Stimulated activated naive CD8-positive, alpha-beta T cell treated with anti-CD3 and anti-CD28 coated beads, Interleukin-15, amount 100 ng/mL, for 72 hours (primary cell): ENCODE results near the gene ABHD1.
A peak's percentile ranks its signal among the peaks of the same experiment; 100 is the strongest.

Experiments used
- ATAC-seq: fragments of 150-1000 bp; cut with Tn5 transposase; 2 replicates; pipeline ENCODE4 v1.10.0; 2021; ENCODE audit warnings: mild to moderate bottlenecking, moderate library complexity
- DNase-seq, 2 donors: peaks; one replicate each; pipeline ENCODE4 v3.0.0; 2021 to 2022
- H3K27ac Mint-ChIP-seq, 2 donors: one replicate each; pipeline ENCODE4 v1.8.0; 2022; ENCODE audit warnings: mild to moderate bottlenecking in 2 of 2, mixed read lengths in 2 of 2, moderate library complexity in 2 of 2
- H3K27me3 Mint-ChIP-seq: one replicate; pipeline ENCODE4 v1.8.0; 2022; ENCODE audit warnings: mixed read lengths
- H3K4me1 Mint-ChIP-seq: one replicate; pipeline ENCODE4 v1.8.0; 2022; ENCODE audit warnings: mild to moderate bottlenecking, mixed read lengths
- H3K4me3 Mint-ChIP-seq, 2 donors: one replicate each; pipeline ENCODE4 v1.8.0; 2022; ENCODE audit warnings: mild to moderate bottlenecking in 2 of 2, mixed read lengths in 2 of 2, moderate library complexity in 1 of 2
- H3K9me3 Mint-ChIP-seq, 2 donors: one replicate each; pipeline ENCODE4 v1.8.0; 2022; ENCODE audit warnings: mixed read lengths in 2 of 2

ABHD1 gene

DNA sequence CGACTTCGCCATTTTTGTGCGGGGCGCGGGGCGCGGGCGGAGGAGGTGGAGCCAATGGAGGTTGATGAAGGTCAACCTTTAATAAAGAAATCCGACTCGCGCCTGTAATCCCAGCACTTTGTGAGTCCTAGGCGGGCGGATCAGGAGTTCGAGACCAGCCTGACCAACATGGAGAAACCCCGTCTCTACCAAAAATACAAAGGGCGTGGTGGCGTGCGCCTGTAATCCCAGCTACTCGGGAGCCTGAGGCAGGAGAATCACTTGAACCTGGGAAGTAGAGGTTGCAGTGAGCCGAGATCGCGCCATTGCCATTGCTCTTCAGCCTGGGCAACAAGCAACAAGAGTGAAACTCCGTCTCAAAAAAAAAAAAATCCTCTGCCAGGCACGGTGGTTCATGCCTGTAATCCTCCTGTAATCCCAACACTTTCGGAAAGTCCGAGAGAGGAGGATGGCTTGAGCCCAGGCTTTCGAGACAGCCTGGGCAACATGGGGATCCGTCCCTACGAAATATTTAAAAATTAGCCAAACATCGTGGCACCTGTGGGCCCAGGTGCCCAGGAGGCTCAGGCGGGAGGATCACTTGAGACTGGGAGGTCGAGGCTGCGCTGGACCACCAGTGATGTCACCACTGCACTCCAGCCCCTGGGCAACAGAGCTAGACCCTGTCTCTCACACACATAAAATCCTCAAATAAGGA lies 11.3 kb downstream of the ABHD1 start:
- H3K27me3 Mint-ChIP-seq: no peaks in the 10 kb centered on the region
- no peaks in the 10 kb centered on the region for H3K9me3 Mint-ChIP-seq
- ATAC-seq: no peak
- H3K4me1 Mint-ChIP-seq: peaks cover 50% of the 10 kb centered on the region
- H3K27ac Mint-ChIP-seq: peak overlapping the region; percentile 14 to 99
- H3K4me3 Mint-ChIP-seq: peak overlapping the region; percentile 81 to 94
- DNase-seq: no peak

DNA sequence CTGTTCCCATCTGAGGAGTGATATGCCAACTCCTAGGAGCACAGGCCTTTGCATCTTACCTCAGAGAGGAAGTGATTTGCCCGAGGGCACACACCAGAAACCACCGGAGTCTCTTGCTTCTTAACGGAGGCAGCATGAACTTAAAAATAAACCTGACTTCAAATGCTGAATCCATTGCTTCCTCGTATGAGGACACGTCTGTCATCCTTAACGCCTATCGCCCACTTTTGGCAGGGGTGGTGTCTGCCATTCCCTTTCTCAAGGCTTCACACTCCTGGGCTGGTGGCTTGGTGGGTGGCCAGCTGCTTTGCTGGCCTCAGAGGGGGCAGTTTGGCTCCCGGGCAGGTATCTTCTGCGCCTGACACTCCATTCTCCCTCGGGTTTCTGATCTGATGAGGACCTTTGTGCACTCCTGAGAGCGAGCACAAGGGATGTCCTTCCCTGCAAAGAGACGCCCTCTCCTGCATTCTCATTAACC lies 11.9 kb downstream of the ABHD1 start:
- H3K4me3 Mint-ChIP-seq: peak overlapping the region; percentile 81 to 94
- H3K9me3 Mint-ChIP-seq: no peaks in the 10 kb centered on the region
- no peak for DNase-seq
- H3K27ac Mint-ChIP-seq: peak overlapping the region in 1 of 2 donors; percentile 99
- no peak for ATAC-seq
- H3K27me3 Mint-ChIP-seq: no peaks in the 10 kb centered on the region
- peaks cover 46% of the 10 kb centered on the region for H3K4me1 Mint-ChIP-seq

DNA sequence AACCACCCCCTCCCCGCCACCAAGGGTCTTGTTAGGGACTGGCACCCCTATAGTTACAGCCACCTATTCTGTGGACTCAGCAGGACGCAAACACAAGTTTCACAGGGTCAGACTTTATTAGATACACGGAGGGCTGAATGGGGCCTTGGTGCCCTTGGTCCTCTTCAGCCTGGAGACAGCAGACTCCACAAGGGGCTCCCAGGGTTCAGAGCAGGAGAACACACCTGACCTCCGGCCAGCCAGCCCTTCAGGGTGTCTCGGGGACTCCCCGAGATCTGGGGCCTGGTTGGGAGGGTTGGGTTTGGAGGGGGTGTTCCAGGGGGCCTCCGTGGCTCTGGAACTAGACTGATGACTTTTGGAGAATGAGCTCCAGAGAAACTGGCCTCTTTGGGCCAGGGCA lies 13.1 kb downstream of the ABHD1 start:
- H3K27me3 Mint-ChIP-seq: no peaks in the 10 kb centered on the region
- no peak overlapping the region for H3K4me3 Mint-ChIP-seq
- H3K27ac Mint-ChIP-seq: no peak overlapping the region
- no peak for ATAC-seq
- H3K4me1 Mint-ChIP-seq: peaks cover 34% of the 10 kb centered on the region
- no peaks in the 10 kb centered on the region for H3K9me3 Mint-ChIP-seq
- DNase-seq: no peak

DNA sequence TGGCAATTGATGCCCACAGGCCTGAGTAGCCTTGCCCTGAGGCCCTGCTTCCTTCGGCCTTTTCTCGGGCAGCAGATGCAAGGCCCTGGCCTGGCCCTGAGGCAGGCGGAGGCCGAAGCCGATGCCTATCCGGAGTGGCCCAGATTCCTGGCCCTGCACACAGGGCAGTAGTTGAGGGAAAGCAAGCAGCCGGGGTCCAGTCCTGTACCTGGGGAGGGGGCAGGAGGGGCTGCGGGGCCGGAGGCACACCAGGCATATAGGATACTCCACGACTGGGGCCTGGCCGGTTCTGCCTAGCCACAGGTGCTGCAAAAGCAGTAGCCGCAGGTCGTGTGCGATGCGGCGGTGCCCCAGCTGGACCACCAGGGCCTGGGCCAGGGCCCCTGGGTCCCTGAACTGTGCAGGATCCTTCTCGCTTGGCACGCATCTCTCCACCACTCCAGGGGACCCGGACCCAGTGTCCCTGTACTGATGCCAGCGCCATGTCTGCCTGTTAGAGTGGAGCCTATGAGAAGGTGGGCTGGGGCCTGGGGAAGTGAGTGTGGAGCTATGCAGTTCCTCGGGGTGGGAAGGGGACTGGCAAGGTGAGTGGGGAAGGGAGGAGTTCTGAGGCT lies 13.8 kb downstream of the ABHD1 start:
- Mint-ChIP-seq H3K4me1 (peaks cover 28% of the 10 kb centered on the region), H3K27ac (no peak overlapping the region), H3K9me3 (no peaks in the 10 kb centered on the region), H3K4me3 (no peak overlapping the region), H3K27me3 (no peaks in the 10 kb centered on the region)
- DNase-seq (no peak), ATAC-seq (no peak)

DNA sequence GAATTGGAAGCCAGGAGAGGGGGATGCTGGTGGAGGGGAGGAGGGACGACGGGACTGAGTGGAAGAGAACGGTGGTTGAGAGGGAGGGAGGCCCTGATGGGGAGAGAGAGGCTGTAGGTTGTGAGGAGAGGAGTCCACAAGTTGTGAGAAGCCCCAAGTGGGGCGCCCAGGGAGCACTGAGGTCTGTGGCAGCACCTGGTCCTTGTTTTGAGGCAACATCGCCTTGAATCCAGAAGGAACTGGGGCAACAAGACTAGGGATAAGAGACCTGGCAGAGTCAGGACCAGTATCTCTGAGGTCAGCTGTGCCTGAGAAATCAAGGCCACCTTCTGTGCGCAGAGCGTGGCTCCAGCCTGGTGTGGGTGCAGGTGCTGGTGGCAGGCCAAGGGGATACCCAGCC lies 14.5 kb downstream of the ABHD1 start:
- peaks cover 4% of the 10 kb centered on the region for H3K27me3 Mint-ChIP-seq
- DNase-seq (no peak), ATAC-seq (no peak)
- peaks cover 3% of the 10 kb centered on the region in 2 donors for H3K9me3 Mint-ChIP-seq
- H3K4me3 Mint-ChIP-seq: no peak overlapping the region
- peaks cover 21% of the 10 kb centered on the region for H3K4me1 Mint-ChIP-seq
- H3K27ac Mint-ChIP-seq: peak overlapping the region in 1 of 2 donors; percentile 79

DNA sequence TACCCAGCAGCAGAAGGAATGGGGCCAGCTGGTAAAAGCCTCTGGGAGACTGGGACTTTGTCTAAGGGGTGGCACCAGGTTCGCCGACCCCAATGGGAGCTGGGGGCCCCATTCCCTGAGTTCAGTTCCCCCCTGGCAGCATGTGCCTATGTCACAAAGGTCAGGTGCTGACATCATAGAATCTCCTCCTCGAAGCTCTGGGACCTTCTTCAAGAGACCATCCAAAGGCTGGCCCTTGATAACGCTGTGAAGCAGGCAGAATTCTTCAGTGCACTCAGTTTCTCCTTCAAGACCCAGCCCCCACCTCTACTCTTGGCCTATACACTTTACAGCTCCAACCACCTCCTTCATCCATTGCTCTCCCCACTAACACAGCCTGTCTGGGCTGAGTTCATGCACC lies 15.7 kb downstream of the ABHD1 start, which contains the start of gene PRR30:
TSS of gene PRR30 (minus strand) at position 101 of the 400 bp plus-strand sequence. CDS start 1,081 bp downstream, outside the sequence.
- H3K27ac Mint-ChIP-seq: peak within 1 kb of the TSS; percentile 6 to 67
- peaks cover 16% of the 10 kb centered on the region for H3K27me3 Mint-ChIP-seq
- H3K4me3 Mint-ChIP-seq: no peak within 1 kb of the TSS
- H3K4me1 Mint-ChIP-seq: peaks cover 13% of the 10 kb centered on the region
- peaks cover 8 to 9% of the 10 kb centered on the region in 2 donors for H3K9me3 Mint-ChIP-seq
- DNase-seq (no peak), ATAC-seq (no peak)

DNA sequence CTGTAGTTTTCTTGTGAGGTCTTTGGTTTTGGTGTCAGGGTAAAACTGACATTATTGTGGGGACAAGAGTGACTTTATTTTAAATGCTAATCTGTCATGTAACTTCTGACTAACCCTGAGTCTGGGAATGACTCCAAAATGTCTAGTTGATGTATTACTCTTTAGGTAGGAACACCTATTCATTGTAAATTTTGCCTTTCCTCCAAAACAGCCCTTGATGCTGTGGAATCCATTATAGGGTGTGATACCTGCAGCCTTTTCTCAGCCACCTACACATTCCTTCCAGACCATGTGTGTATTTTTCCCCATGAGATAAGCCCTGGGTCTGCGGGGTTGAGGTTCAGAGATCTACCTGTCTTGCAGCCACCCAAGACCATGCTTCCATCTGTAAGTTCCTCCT lies 19.7 kb downstream of the ABHD1 start:
- no peak overlapping the region for H3K27ac Mint-ChIP-seq
- peaks cover 27% of the 10 kb centered on the region for H3K27me3 Mint-ChIP-seq
- H3K9me3 Mint-ChIP-seq: peaks cover 8 to 9% of the 10 kb centered on the region in 2 donors
- ATAC-seq (no peak), DNase-seq (no peak)
- no peaks in the 10 kb centered on the region for H3K4me1 Mint-ChIP-seq
- H3K4me3 Mint-ChIP-seq: no peak overlapping the region

DNA sequence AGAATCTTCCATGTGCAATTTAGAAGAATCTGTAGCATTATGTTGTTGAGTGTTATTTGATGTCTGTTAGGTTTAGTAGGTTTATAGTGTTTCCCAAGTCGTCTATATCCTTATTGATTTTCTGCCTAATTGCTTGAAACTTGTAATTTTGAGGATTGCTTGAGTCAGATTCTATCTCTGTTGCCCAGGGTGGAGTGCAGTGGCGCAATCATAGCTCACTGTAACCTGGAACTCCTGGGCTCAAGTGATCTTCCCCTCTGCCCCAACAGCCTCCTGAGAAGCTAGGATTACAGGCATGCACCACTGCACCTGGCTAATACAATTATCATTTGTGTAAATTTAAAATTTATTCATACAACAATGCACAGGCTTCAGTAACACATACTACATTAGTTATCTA lies 22.1 kb downstream of the ABHD1 start:
- H3K9me3 Mint-ChIP-seq: peaks cover 8 to 9% of the 10 kb centered on the region in 2 donors
- peaks cover 32% of the 10 kb centered on the region for H3K27me3 Mint-ChIP-seq

DNA sequence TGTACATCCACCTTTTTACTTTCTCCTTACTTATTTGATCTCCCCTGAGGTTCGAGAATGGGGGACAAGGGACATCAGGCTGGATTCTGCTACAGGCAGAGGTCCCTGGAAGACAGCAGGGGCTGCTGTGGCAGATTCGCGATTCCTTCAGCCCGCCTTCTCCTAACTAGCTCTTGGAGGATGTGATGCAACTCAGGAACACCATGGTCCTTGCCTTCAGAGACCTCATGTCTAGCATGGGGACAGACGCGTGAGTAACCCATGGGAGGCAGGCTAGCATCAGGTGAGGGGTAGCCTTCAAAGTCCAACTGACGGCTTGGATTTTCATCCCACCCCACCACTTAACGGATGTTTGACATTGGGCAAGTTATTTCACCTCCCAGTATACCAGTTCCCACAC lies 24.3 kb downstream of the ABHD1 start:
- DNase-seq (no peak), ATAC-seq (no peak)
- H3K4me1 Mint-ChIP-seq: peaks cover 6% of the 10 kb centered on the region
- no peak overlapping the region for H3K4me3 Mint-ChIP-seq
- peak overlapping the region in 1 of 2 donors; percentile 24 for H3K27ac Mint-ChIP-seq
- H3K9me3 Mint-ChIP-seq: peaks cover 6 to 8% of the 10 kb centered on the region in 2 donors
- H3K27me3 Mint-ChIP-seq: peaks cover 29% of the 10 kb centered on the region

More for the DNA sequence above, 22.1 kb downstream of the ABHD1 start:
- no peaks in the 10 kb centered on the region for H3K4me1 Mint-ChIP-seq
- ATAC-seq (no peak), DNase-seq (no peak)
- no peak overlapping the region for H3K4me3 Mint-ChIP-seq
- no peak overlapping the region for H3K27ac Mint-ChIP-seq

DNA sequence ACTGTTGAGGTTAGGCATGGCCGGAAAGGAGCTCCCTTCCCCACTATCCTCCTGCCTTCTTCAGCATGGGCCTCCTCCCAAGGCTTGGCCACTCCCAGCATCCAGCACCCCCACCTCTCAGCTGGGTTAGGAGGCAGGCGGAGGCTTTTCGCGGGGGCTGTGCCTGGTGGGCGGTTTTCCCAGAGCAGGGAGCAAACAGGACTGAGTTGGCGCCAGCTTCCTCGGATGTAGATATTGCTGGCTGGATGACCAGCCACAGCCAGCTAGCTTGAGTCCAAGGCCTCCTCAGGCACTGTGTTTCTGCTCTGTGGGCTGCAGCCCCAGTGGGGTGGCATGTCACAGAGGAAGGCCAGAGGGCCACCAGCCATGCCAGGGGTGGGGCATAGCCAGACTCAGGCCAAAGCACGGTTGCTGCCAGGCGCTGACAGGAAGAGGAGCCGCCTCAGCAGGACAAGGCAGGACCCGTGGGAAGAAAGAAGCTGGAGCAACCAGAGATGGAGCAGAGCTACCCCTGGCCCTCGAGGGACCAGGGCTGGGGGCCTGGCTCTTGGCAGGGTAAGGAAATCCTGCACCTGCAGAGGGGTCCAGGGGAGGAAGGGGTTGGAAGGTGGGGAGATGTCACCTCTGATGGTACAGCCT lies 25.3 kb downstream of the ABHD1 start, which contains the start of gene TCF23:
TSS of gene TCF23 (plus strand) at position 204 of the 639 bp plus-strand sequence. CDS start at position 334, 130 bp downstream.
- no peak for ATAC-seq
- peak within 1 kb of the TSS in 1 of 2 donors; percentile 24 for H3K27ac Mint-ChIP-seq
- peaks cover 14% of the 10 kb centered on the region for H3K4me1 Mint-ChIP-seq
- H3K4me3 Mint-ChIP-seq: no peak within 1 kb of the TSS
- DNase-seq: no peak
- H3K27me3 Mint-ChIP-seq: peaks cover 19% of the 10 kb centered on the region
- no peaks in the 10 kb centered on the region for H3K9me3 Mint-ChIP-seq

DNA sequence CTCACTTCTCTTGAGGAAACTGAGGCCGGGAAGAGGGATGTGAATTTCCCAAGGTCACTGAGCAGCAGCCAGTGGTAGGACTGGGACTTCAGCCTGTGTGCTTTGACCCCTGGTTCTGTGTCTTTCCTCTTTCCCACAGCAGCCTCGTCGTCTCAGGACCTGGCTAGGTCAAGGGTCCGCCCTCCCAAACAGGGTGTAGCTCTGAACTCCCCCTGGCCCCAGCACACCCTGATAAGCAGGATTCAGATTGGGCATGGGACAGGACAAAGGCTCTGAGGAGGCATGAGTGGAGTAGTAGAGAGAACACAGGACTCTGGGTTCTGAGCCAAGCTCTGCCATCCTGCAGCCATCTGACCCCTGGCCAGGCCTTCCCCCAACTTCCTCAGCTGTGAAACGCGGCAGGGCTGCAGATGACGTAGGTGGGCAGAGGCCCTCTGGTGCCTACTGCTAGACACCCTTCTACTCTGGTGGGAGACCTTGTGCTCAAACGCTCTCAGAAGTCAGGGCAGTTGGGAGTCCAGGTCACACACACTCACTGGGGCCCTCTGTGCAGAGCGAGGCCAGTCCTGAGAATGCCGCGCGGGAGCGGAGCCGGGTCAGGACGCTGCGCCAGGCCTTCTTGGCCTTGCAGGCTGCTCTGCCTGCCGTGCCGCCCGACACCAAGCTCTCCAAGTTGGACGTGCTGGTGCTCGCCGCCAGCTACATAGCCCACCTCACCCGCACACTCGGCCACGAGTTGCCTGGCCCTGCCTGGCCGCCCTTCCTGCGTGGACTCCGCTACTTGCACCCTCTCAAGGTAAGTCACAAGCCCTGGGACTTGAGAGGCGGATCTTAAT lies 26.2 kb downstream of the ABHD1 start:
- Mint-ChIP-seq H3K27ac (no peak overlapping the region), H3K27me3 (peaks cover 11% of the 10 kb centered on the region), H3K4me3 (no peak overlapping the region), H3K4me1 (peaks cover 14% of the 10 kb centered on the region), H3K9me3 (no peaks in the 10 kb centered on the region)
- DNase-seq: no peak
- ATAC-seq: no peak

DNA sequence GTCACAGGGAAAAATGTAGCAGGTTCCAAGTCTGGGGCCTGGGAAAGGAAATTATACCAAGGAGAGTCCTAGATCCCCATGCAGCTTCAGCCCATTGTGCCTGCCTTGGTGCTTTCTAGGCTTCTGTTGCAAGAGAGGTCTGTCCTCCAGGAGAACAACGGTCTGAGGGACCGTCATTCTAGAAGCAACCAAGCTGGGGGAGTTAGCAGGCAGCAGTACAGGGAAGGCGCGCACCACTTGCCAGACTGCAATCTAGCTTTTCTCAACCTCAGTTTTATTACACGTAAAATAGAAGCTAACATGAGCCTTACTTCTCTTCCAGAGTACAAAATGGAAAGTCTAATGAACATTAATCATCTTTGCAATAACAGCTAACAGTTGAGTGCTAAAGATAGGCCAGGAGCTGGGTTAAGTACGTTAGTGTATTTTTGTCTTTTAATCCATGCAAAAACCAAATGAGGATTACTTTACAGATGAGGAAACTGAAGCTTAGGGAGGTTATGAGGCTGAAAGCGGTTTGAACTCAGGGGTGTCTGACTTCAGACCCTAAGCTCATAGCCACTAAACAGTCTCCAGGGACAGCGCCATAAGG lies 27.1 kb downstream of the ABHD1 start:
- Mint-ChIP-seq H3K9me3 (no peaks in the 10 kb centered on the region), H3K4me1 (peaks cover 14% of the 10 kb centered on the region), H3K27ac (no peak overlapping the region), H3K4me3 (no peak overlapping the region), H3K27me3 (peaks cover 10% of the 10 kb centered on the region)
- DNase-seq (no peak), ATAC-seq (no peak)

DNA sequence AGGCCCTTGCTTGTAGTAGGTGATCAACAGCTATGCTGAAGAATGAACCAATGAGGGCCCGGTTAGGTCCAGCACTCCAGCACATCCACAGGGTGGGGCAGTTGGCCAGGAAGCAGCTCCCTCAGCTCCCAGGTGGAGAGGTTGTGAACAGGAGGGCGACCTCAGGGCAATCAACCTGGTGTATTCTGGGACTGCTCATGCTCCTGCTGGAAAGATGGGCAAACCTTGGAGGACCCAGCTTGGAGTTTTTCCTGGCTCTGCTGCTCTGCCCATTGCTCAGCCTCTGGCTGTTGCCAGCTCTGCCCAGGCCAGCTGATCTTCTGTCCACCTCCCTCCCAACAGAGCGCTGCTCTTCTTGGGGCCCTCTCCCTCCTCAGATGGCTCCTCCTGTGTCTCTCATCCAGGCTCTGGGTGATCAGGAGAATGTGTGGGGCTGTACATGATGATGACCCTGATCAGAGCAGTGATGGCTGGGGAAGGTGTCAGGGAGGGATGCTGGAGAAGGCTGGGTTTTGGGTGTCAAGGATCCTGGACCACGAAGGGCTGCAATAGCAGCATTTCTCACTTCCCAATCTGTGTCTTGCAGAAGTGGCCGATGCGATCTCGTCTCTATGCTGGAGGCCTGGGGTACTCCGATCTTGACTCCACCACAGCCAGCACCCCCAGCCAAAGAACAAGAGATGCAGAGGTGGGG lies 28.6 kb downstream of the ABHD1 start:
- no peak overlapping the region for H3K4me3 Mint-ChIP-seq
- ATAC-seq: no peak
- DNase-seq: no peak
- no peaks in the 10 kb centered on the region for H3K9me3 Mint-ChIP-seq
- H3K4me1 Mint-ChIP-seq: peaks cover 14% of the 10 kb centered on the region
- H3K27me3 Mint-ChIP-seq: peaks cover 10% of the 10 kb centered on the region
- H3K27ac Mint-ChIP-seq: no peak overlapping the region

DNA sequence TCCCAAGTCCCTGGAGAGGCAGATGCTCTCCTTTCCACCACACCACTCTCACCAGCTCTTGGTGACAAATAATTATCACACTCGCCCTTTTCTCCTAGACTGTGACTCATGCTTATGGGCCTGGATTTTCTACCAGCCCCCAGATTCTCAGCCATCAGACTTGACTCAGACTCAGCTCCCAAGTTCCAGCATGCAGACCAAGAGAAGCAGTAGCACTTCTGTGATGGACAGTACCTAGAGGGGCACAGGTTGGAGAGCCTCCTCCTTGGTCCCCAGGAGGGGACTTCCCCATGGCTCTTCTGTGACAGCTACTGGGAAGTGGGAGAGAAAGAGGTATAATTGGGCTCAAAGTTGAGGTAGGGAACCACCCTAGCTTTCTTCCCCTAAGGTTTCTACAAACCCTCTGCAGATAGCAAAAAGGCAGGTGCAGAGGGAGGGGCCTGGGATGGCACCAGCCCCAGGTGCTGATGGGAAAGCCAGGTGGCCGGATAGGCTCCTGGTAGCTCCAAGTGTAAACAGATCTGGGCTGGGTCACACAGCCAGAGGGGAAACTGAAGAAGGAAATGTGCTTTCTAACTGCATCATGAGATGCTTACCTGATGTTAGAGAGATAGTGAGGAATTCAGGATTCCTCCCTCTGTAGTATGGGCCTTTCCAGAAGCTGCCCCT lies 29.3 kb downstream of the ABHD1 start:
- H3K4me1 Mint-ChIP-seq: peaks cover 14% of the 10 kb centered on the region
- H3K27ac Mint-ChIP-seq: no peak overlapping the region
- H3K9me3 Mint-ChIP-seq: no peaks in the 10 kb centered on the region
- H3K4me3 Mint-ChIP-seq: no peak overlapping the region
- peaks cover 8% of the 10 kb centered on the region for H3K27me3 Mint-ChIP-seq
- no peak for DNase-seq
- peak; percentile 61 for ATAC-seq
